ENCODE data around the gene PNPLA6. TPM values are rescaled to one million over a fixed set of nuclear protein-coding genes. Genes with fewer than 3 reads are reported as not detected.

Gene PNPLA6
- polyA plus RNA-seq, 1 of the 3 experiments (the other 2 are of a cell fraction): 90.5 TPM

DNA sequence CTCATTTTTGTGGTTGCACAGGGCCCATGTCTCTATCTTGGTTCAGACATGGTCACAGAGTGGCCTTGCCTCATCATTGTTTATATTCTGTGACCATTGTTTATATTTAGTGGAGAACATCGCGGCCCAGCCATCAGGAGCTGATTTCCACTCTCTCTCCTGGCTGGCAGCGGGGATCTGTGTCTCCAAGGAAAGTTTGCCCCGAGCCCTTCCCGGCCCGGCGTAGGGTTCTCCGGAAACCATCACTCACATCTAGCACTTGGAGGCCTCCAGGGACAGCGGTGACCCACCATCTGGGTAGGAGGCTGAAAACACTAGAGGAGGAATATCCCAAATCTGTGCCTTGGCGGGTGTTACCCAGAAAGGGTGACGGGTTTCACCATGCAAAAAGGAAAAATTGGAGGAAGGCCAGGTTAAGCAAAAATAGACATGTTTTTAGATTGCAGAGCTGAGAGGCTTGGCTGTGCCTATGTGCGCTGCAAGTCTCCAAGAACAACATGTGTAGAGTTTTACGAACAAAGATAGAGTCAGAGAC lies 20.3 kb upstream of the PNPLA6 start:
- no peaks in the 10 kb centered on the region for H3K9me3 ChIP-seq
- peak overlapping the region; percentile 84 for H3K9ac ChIP-seq
- no peaks in the 10 kb centered on the region for H3F3A ChIP-seq (replicated peaks; ENCODE audit: insufficient read depth)
- no peaks in the 10 kb centered on the region for H3K27me3 ChIP-seq (ENCODE audit: insufficient read depth)
- peak overlapping the region; percentile 81 for H3K4me2 ChIP-seq
- peak overlapping the region; percentile 66 to 68; a peak in 3 of 4 replicates for H3K4me3 ChIP-seq (ENCODE audit: low read depth in 2 of 2, low read length in 1 of 2)
- H2AFZ ChIP-seq (ENCODE audit: low read depth): peak overlapping the region; percentile 97
- H3K27ac ChIP-seq (ENCODE audit: low read depth in 2 of 2, low read length in 1 of 2): peak overlapping the region; percentile 56 to 78
- H3K79me2 ChIP-seq (ENCODE audit: insufficient read depth): peaks cover 24% of the 10 kb centered on the region
- DNase-seq: no peak
- 0 out of 2 replicates have a peak, but pooled peaks have one; percentile 4 for TF ChIP-seq MXI1 (IDR thresholded peaks at IDR 0.05; ENCODE audit: low read depth, low read length)
- no peak for TF ChIP-seq FOXJ3 (CRISPR knock-in tag; IDR thresholded peaks at IDR 0.05)
- H3K36me3 ChIP-seq (replicated peaks in 1 of 2; ENCODE audit: control insufficient read depth in 1 of 2, insufficient read depth in 2 of 2, low read length in 1 of 2): peaks cover 0 to 4% of the 10 kb centered on the region in 2 experiments
- no peaks in the 10 kb centered on the region for H3K9me2 ChIP-seq
- ChIA-PET CTCF (interaction anchor here (1.2 kb wide), 1 partner anchor 21 kb away, joined by 3 read pairs; no protein-coding TSS in a partner anchor), POLR2A (interaction anchor here (0.6 to 2.5 kb wide), 5 partner anchors 9 to 21 kb away, joined by 3 to 7 read pairs (median 4); partner anchors contain the start of gene PNPLA6)
- H3K4me1 ChIP-seq (ENCODE audit: control insufficient read depth in 1 of 2, insufficient read depth in 2 of 2, low read depth in 1 of 2, low read length in 1 of 2): peaks cover 4 to 24% of the 10 kb centered on the region in 2 experiments; a peak in 2 of 4 replicates
- 95% methylated on average over 13 of the region's 13 CpGs for WGBS (ENCODE audit: low lambda C conversion rate)
- H4K20me1 ChIP-seq (ENCODE audit: insufficient read depth): no peaks in the 10 kb centered on the region

DNA sequence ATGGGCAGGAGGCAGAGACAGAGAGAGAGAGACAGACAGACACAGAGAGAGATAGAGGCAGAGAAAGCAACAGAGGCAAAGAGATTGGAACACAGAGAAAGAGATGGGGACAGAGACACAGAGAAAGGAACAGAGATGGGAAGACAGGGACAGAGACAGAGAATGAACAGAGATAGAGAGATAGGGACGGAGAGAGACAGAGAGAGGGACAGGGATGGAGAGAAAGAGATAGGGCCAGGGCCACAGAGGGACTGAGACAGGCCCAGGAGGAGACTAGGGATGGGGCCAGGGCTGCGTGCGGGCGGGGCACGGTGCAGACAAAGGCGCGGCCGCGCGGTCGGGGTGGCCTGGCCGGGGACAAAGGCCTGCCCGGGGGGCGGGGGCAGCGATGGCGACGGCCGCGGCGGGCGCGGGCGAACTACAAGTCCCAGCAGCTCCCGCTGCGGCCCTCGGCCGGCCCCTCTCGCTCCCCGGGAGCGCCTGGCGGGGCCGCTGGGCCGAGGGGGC lies 19.8 kb upstream of the PNPLA6 start, which contains the start of gene ZNF358:
Gene ZNF358 (plus strand): TSS at position 459 of the 507 bp plus-strand sequence. CDS start 3,140 bp downstream, outside the sequence.
- H3K4me1 ChIP-seq (ENCODE audit: control insufficient read depth in 1 of 2, insufficient read depth in 2 of 2, low read depth in 1 of 2, low read length in 1 of 2): peaks cover 4 to 24% of the 10 kb centered on the region in 2 experiments; a peak in 2 of 4 replicates
- 0 out of 2 replicates have a peak, but pooled peaks have one; percentile 4 for TF ChIP-seq RAD21 (IDR thresholded peaks at IDR 0.05; ENCODE audit: low read length)
- TF ChIP-seq, protein P1, sequence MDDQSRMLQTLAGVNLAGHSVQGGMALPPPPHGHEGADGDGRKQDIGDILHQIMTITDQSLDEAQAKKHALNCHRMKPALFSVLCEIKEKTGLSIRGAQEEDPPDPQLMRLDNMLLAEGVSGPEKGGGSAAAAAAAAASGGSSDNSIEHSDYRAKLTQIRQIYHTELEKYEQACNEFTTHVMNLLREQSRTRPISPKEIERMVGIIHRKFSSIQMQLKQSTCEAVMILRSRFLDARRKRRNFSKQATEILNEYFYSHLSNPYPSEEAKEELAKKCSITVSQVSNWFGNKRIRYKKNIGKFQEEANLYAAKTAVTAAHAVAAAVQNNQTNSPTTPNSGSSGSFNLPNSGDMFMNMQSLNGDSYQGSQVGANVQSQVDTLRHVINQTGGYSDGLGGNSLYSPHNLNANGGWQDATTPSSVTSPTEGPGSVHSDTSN (IDR thresholded peaks at IDR 0.05): no peak
- no peak; the same call in 1 of the 2 replicates for TF ChIP-seq NRF1 (IDR thresholded peaks at IDR 0.05; ENCODE audit: low read depth, low read length)
- peak; percentile 62 for TF ChIP-seq CHD2 (IDR thresholded peaks at IDR 0.05; ENCODE audit: low read length, partially characterized antibody)
- TF ChIP-seq, protein P2, sequence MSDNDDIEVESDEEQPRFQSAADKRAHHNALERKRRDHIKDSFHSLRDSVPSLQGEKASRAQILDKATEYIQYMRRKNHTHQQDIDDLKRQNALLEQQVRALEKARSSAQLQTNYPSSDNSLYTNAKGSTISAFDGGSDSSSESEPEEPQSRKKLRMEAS (IDR thresholded peaks at IDR 0.05; ENCODE audit: low read depth): no peak
- TF ChIP-seq MXI1 (IDR thresholded peaks at IDR 0.05; ENCODE audit: low read depth, low read length): peak; percentile 37; the same call in 1 of the 2 replicates
- TF ChIP-seq POLR2AphosphoS5 (IDR thresholded peaks at IDR 0.05; ENCODE audit: low read depth, low read length): peak; percentile 61; the same call in 1 of the 2 replicates
- TF ChIP-seq FOXM1 (IDR thresholded peaks at IDR 0.05; ENCODE audit: low read depth): no peak
- peak; percentile 62; the same call in 1 of the 2 replicates for TF ChIP-seq YY1 (IDR thresholded peaks at IDR 0.05; ENCODE audit: low read depth)
- TF ChIP-seq, protein P3, sequence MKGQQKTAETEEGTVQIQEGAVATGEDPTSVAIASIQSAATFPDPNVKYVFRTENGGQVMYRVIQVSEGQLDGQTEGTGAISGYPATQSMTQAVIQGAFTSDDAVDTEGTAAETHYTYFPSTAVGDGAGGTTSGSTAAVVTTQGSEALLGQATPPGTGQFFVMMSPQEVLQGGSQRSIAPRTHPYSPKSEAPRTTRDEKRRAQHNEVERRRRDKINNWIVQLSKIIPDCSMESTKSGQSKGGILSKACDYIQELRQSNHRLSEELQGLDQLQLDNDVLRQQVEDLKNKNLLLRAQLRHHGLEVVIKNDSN (IDR thresholded peaks at IDR 0.05; ENCODE audit: borderline replicate concordance, low read depth): no peak
- TF ChIP-seq, protein P4, sequence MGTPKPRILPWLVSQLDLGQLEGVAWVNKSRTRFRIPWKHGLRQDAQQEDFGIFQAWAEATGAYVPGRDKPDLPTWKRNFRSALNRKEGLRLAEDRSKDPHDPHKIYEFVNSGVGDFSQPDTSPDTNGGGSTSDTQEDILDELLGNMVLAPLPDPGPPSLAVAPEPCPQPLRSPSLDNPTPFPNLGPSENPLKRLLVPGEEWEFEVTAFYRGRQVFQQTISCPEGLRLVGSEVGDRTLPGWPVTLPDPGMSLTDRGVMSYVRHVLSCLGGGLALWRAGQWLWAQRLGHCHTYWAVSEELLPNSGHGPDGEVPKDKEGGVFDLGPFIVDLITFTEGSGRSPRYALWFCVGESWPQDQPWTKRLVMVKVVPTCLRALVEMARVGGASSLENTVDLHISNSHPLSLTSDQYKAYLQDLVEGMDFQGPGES (IDR thresholded peaks at IDR 0.05; ENCODE audit: low read depth, low read length): no peak
- H3K9me2 ChIP-seq: no peaks in the 10 kb centered on the region
- 17% methylated on average over 5 of the region's 33 CpGs for WGBS (ENCODE audit: low lambda C conversion rate)
- no peaks in the 10 kb centered on the region for H3F3A ChIP-seq (replicated peaks; ENCODE audit: insufficient read depth)
- H2AFZ ChIP-seq (ENCODE audit: low read depth): peak within 1 kb of the TSS; percentile 97
- no peaks in the 10 kb centered on the region for H4K20me1 ChIP-seq (ENCODE audit: insufficient read depth)
- peak within 1 kb of the TSS; percentile 56 to 80 for H3K27ac ChIP-seq (ENCODE audit: low read depth in 2 of 2, low read length in 1 of 2)
- peak; percentile 98 for DNase-seq
- H3K36me3 ChIP-seq (replicated peaks in 1 of 2; ENCODE audit: control insufficient read depth in 1 of 2, insufficient read depth in 2 of 2, low read length in 1 of 2): peaks cover 0 to 7% of the 10 kb centered on the region in 2 experiments
- peak within 1 kb of the TSS; percentile 68 to 69 for H3K4me3 ChIP-seq (ENCODE audit: low read depth in 2 of 2, low read length in 1 of 2)
- ChIA-PET CTCF (interaction anchor here (0.6 to 1.2 kb wide), 3 partner anchors 20 to 533 kb away, joined by 3 to 5 read pairs (median 3); partner anchors contain the start of gene PNPLA6), POLR2A (interaction anchor here (0.6 to 2.5 kb wide), 6 partner anchors 9 to 33 kb away, joined by 3 to 7 read pairs (median 5); partner anchors contain the start of gene PNPLA6)
- peak within 1 kb of the TSS; percentile 97 for H3K4me2 ChIP-seq
- peaks cover 24% of the 10 kb centered on the region for H3K79me2 ChIP-seq (ENCODE audit: insufficient read depth)
- H3K27me3 ChIP-seq (ENCODE audit: insufficient read depth): no peaks in the 10 kb centered on the region
- peak within 1 kb of the TSS; percentile 93 for H3K9ac ChIP-seq
- H3K9me3 ChIP-seq: no peaks in the 10 kb centered on the region
